OCI-LY7 (cell line): ENCODE results near the gene ZNF777. TPM values are rescaled to one million over a fixed set of nuclear protein-coding genes. Genes with fewer than 3 reads are reported as not detected.

ENCODE experiments used
- Bru-seq: library from RNA; stranded (reverse); fragments of 400-500 nt; gene quantifications from one replicate; lab custom pipeline; 2021; lab: Mats Ljungman, UMichigan
- BruChase-seq, 2 experiments: library from RNA; stranded (reverse); fragments of 400-500 nt; gene quantifications; one replicate each; lab custom pipeline; 2021; lab: Mats Ljungman, UMichigan
- BruUV-seq: library from RNA; stranded (reverse); fragments of 400-500 nt; replicated peaks from 2 replicates; lab custom pipeline; 2021; lab: Mats Ljungman, UMichigan
- CTCF ChIA-PET: fragments of 300-600 bp; sonication (Branson Sonifier 250); formaldehyde crosslinking; loops from one replicate; lab custom pipeline; 2022; ENCODE audit warnings: antibody characterized with exemption; ENCODE audit not compliant: unreplicated experiment; lab: Charles Lee
- POLR2A ChIA-PET: fragments of 300-600 bp; sonication (Branson Sonifier 250); formaldehyde crosslinking; loops from one replicate; lab custom pipeline; 2022; ENCODE audit warnings: antibody characterized with exemption; lab: Charles Lee
- DNase-seq: peaks from one replicate; pipeline ENCODE4 v3.0.0-alpha.2; 2015; ENCODE audit warnings: low spot score
- H2AFZ ChIP-seq: fragments of 200-600 bp; sonication (generic), shearing (Covaris generic); 2 replicates; pipeline ENCODE4 v1.6.1; 2014; ENCODE audit warnings: mild to moderate bottlenecking, antibody characterized with exemption, low read length, moderate library complexity
- H3K27ac ChIP-seq: fragments of 200-600 bp; sonication (generic); 2 replicates; pipeline ENCODE4 v1.5.1; 2014; ENCODE audit warnings: mixed run types, low read depth, mild to moderate bottlenecking, moderate library complexity, low read length, inconsistent platforms; ENCODE audit not compliant: poor library complexity, severe bottlenecking
- H3K36me3 ChIP-seq: fragments of 200-600 bp; sonication (generic); 2 replicates; pipeline ENCODE4 v1.6.1; 2014; ENCODE audit warnings: mild to moderate bottlenecking, antibody characterized with exemption, low read length, moderate library complexity, mixed read lengths; ENCODE audit not compliant: insufficient read depth
- H3K4me1 ChIP-seq: fragments of 200-600 bp; sonication (generic); 2 replicates; pipeline ENCODE4 v1.5.1; 2014; ENCODE audit warnings: mild to moderate bottlenecking, low read length; ENCODE audit not compliant: insufficient read depth, poor library complexity, severe bottlenecking
- H3K4me2 ChIP-seq: fragments of 200-600 bp; sonication (generic); 2 replicates; pipeline ENCODE4 v1.6.1; 2014; ENCODE audit warnings: mild to moderate bottlenecking, low read length
- H3K4me3 ChIP-seq: fragments of 200-600 bp; sonication (generic); 2 replicates; pipeline ENCODE4 v1.5.1; 2014; ENCODE audit warnings: mild to moderate bottlenecking, low read depth, low read length; ENCODE audit not compliant: poor library complexity, severe bottlenecking
- H3K79me2 ChIP-seq: fragments of 200-600 bp; sonication (generic); 2 replicates; pipeline ENCODE4 v1.6.1; 2016; ENCODE audit warnings: low read depth, mild to moderate bottlenecking, low read length, moderate library complexity, mixed read lengths; ENCODE audit not compliant: insufficient read depth
- H3K9me2 ChIP-seq: fragments of 200-600 bp; sonication (generic); 2 replicates; pipeline ENCODE4 v1.6.1; 2016; ENCODE audit warnings: mild to moderate bottlenecking, low read length, mixed read lengths; ENCODE audit not compliant: insufficient read depth
- H3K9me3 ChIP-seq: fragments of 200-600 bp; sonication (generic); 2 replicates; pipeline ENCODE4 v1.6.1; 2014; ENCODE audit warnings: mild to moderate bottlenecking, mixed run types, low read length, mixed read lengths
- H4K20me1 ChIP-seq: fragments of 200-600 bp; sonication (generic); 2 replicates; pipeline ENCODE4 v1.6.1; 2014; ENCODE audit warnings: mild to moderate bottlenecking, antibody characterized with exemption, low read length, moderate library complexity, mixed read lengths; ENCODE audit not compliant: insufficient read depth
- EZH2phosphoT487 ChIP-seq: fragments of 200-600 bp; sonication (generic); IDR thresholded peaks from 2 replicates; pipeline ENCODE4 v1.6.1; 2018; ENCODE audit warnings: low read depth, borderline replicate concordance, mild to moderate bottlenecking, mixed run types, antibody characterized with exemption, low read length, moderate library complexity, mixed read lengths
- intact Hi-C: fragments of 100-400 bp; cut with micrococcal nuclease; formaldehyde crosslinking; loops from one replicate; pipeline ENCODE4 v1.10.0; 2022; ENCODE audit not compliant: unreplicated experiment
- long read RNA-seq: library from polyadenylated mRNA; stranded (forward); transcript quantifications from one replicate; pipeline ENCODE4 v2.0.0, GENCODE V29; 2022
- total RNA-seq, 2 experiments: library from RNA; depleted of rRNA in 1 of 2; stranded (reverse); fragments of >200 nt in 1 of 2; shearing (Covaris generic) in 1 of 2; gene quantifications; 2 replicates each; pipeline ENCODE4 v1.2.3, GENCODE V29; 2014 to 2022
- TF ChIP-seq, protein P1 (sequence below): fragments of 200-600 bp; sonication (generic); conservative IDR thresholded peaks from 2 replicates; pipeline ENCODE4 v1.5.1; 2014; ENCODE audit warnings: mild to moderate bottlenecking, antibody characterized with exemption, low read length, moderate library complexity, mixed read lengths

ZNF777 gene
- total RNA-seq (2014; rRNA removed; shearing (Covaris generic)), result 5.2 and 6.2 TPM in 2 replicates
- total RNA-seq (2022), result 9.5 and 10.4 TPM in 2 replicates
- percentile 60 among the genes with signal in this experiment for Bru-seq, nascent RNA
- BruChase-seq, experiment 1, labeled RNA remaining after a 6-hour chase, result percentile 58 among the genes with signal in this experiment
- BruChase-seq, experiment 2, labeled RNA remaining after a 2-hour chase, result percentile 56 among the genes with signal in this experiment
- long read RNA-seq, partial matches to known transcripts, result 7 of 48 reads
- long read RNA-seq, other reads (novel, unspliced or antisense), result 39 of 48 reads

DNA sequence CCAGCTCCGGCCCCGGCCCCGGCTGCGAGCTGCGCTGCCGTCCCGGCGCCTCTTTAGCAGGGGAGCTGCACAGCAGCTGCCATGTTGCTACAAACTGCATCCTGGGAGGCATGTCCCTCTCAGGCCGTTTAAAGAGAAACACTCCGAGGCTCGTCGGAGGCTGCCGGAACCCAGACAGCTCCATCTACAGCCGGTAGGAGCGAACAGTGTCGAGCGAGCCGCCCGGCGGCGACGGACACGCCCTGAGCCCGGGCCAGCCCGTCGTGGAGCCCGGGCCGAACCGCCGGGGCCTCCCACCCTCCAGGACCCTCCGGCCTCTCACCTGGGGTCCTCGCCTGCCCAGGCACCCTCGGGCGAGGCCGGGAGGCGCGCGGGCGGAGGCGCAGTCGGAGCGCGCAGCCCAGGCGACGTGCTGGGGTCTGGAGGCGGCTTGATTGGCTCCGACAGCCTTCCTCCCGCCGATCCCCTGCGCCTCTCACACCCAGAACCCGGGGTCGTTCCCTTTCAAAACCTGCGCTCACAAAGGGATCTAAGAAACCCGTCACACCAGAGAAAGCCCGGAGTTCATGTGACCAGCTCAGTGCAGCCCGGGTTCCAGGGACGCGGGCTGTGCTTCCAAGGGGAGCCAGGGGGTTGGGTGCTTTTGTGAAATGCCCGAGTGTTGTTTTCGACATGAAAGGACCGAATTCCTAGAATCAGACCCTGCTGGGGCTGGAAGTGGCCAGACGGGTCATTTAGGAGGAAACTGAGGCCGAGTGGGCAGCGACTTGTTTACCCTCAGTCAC, at the start of gene ZNF777:
TSS of gene ZNF777 (minus strand) at position 570 of the 785 bp plus-strand sequence. CDS start 5,040 bp downstream, outside the sequence.
- H3K27ac ChIP-seq, result no peak within 1 kb of the TSS
- H3K4me2 ChIP-seq, result peak within 1 kb of the TSS; percentile 82
- peak; percentile 87 for DNase-seq
- peaks cover 7% of the 10 kb centered on the region; the same call in 1 of the 2 replicates for H4K20me1 ChIP-seq
- ChIA-PET CTCF (interaction anchor here (0.5 to 1.2 kb wide), 2 partner anchors 31 to 164 kb away, joined by 3 read pairs; no protein-coding TSS in a partner anchor), POLR2A (interaction anchor here (1.0 to 1.6 kb wide), 4 partner anchors 13 to 19 kb away, joined by 3 to 5 read pairs (median 4); no protein-coding TSS in a partner anchor)
- H2AFZ ChIP-seq, result peak within 1 kb of the TSS; percentile 94
- peak within 1 kb of the TSS; percentile 71 for H3K4me3 ChIP-seq
- TF ChIP-seq, protein P1, sequence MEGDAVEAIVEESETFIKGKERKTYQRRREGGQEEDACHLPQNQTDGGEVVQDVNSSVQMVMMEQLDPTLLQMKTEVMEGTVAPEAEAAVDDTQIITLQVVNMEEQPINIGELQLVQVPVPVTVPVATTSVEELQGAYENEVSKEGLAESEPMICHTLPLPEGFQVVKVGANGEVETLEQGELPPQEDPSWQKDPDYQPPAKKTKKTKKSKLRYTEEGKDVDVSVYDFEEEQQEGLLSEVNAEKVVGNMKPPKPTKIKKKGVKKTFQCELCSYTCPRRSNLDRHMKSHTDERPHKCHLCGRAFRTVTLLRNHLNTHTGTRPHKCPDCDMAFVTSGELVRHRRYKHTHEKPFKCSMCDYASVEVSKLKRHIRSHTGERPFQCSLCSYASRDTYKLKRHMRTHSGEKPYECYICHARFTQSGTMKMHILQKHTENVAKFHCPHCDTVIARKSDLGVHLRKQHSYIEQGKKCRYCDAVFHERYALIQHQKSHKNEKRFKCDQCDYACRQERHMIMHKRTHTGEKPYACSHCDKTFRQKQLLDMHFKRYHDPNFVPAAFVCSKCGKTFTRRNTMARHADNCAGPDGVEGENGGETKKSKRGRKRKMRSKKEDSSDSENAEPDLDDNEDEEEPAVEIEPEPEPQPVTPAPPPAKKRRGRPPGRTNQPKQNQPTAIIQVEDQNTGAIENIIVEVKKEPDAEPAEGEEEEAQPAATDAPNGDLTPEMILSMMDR, result peak; percentile 70
- no peak for TF ChIP-seq EZH2phosphoT487
- H3K79me2 ChIP-seq, result peaks cover 6% of the 10 kb centered on the region; the same call in 1 of the 2 replicates
- intact Hi-C loops, result loop anchor here (1.0 to 2.0 kb wide), 3 partner anchors 38 to 334 kb away; partner anchors contain the start of gene ZNF425
- 0 out of 2 replicates have a peak, but pooled peaks cover 2% of the 10 kb centered on the region for H3K36me3 ChIP-seq
- peaks cover 17% of the 10 kb centered on the region for H3K4me1 ChIP-seq
- BruUV-seq, result no TSS peak
- no peaks in the 10 kb centered on the region for H3K9me2 ChIP-seq
- H3K9me3 ChIP-seq, result no peaks in the 10 kb centered on the region

DNA sequence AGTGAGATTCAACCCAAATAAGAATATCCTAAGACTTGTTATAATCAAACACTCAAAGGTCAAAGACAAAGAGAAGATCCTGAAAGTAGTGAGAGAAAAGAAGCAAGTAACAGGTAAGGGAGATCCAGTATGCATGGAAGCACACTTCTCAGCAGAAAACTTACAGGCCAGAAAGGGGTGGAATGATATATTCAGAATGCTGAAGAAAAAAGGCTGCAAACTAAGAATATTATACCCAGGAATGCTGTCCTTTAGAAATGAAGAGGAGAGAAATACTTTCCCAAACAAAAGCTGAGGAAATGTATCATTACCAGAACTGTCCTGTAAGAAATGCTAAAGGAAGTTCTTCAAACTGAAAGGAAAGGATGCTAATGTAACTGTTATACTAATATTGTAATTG, 49.4 kb upstream of the ZNF777 start:
- H3K4me3 ChIP-seq, result no peak overlapping the region
- no peak for TF ChIP-seq EZH2phosphoT487
- TF ChIP-seq, protein P1, result no peak
- H4K20me1 ChIP-seq, result no peaks in the 10 kb centered on the region
- H3K36me3 ChIP-seq, result no peaks in the 10 kb centered on the region
- no peak overlapping the region for H3K4me2 ChIP-seq
- no peak for DNase-seq
- H2AFZ ChIP-seq, result no peak overlapping the region
- no peak overlapping the region for H3K27ac ChIP-seq
- no peaks in the 10 kb centered on the region for H3K79me2 ChIP-seq
- ChIA-PET CTCF (no interaction called here), POLR2A (interaction anchor here (0.5 kb wide), 2 partner anchors 239 to 281 kb away, joined by 3 read pairs; no protein-coding TSS in a partner anchor)
- H3K4me1 ChIP-seq, result no peaks in the 10 kb centered on the region
- no TSS peak for BruUV-seq
- peaks cover 12% of the 10 kb centered on the region; the same call in 1 of the 2 replicates for H3K9me3 ChIP-seq
- no peaks in the 10 kb centered on the region for H3K9me2 ChIP-seq
- intact Hi-C loops, result no loop called here
